GM12872 (cell line): Measurements from ENCODE around the gene SLC4A9.

Source experiments
- TF ChIP-seq, protein P1 (sequence below): IDR thresholded peaks from 3 replicates; pipeline ENCODE4 v1.5.1; 2011; ENCODE audit warnings: low read depth, mild to moderate bottlenecking, low read length, moderate library complexity; ENCODE audit not compliant: insufficient read depth

The SLC4A9 gene

DNA sequence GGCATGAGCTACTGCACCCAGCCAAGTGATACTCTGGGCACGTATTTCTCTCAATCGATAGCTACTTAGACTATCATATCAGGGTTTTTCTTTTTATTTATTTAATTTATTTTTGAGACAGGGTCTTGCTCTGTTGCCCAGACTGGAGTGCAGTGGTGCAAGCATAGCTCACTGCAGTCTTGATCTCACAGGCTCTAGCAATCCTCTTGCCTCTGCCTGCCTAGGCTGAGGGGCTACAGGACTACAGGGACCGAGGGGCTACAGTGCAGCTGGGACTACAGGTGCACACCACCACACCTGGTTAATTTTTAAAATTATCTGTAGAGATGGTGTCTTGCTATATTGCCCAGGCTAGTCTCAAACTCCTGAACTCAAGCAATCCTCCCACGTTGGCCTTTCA lies 21.4 kb downstream of the SLC4A9 start:
- TF ChIP-seq, protein P1, sequence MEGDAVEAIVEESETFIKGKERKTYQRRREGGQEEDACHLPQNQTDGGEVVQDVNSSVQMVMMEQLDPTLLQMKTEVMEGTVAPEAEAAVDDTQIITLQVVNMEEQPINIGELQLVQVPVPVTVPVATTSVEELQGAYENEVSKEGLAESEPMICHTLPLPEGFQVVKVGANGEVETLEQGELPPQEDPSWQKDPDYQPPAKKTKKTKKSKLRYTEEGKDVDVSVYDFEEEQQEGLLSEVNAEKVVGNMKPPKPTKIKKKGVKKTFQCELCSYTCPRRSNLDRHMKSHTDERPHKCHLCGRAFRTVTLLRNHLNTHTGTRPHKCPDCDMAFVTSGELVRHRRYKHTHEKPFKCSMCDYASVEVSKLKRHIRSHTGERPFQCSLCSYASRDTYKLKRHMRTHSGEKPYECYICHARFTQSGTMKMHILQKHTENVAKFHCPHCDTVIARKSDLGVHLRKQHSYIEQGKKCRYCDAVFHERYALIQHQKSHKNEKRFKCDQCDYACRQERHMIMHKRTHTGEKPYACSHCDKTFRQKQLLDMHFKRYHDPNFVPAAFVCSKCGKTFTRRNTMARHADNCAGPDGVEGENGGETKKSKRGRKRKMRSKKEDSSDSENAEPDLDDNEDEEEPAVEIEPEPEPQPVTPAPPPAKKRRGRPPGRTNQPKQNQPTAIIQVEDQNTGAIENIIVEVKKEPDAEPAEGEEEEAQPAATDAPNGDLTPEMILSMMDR = no peak

DNA sequence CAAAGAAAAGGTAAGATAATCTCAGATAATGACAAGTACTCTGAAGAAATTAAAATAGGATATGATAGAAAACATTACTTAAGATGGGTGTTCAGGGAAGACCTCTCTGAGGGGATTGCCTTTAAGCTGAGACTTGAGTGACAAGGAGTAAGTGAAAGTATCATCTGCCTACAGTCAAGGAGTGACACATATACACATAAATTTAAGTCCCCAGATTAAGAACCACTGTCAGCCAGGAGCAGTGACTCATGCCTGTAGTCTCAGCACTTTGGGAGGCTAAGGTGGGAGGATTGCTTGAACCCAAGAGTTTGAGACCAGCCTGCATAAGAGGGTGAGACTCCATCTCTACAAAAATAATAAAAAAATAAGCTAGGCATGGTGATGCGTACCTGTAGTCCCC lies 22.0 kb downstream of the SLC4A9 start:
- TF ChIP-seq, protein P1 = no peak

DNA sequence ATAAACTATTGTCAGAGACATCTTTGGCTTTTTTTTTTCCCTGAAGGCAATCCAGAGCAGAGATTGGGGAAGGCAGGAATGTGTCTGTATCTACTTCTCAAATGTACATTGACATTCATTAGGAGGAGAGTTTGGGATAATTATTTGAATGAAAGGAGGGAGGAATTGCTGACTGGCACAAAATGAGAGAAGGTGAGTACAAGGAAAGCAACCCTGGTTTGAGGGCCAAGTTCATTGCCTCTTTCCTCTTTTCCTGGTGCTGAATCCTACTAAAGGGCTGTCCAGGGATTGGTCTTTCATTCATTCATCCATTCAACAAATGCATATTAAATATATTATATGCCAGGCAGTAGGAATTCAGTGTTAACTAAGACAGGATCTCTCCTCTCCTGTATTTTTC lies 22.9 kb downstream of the SLC4A9 start:
- TF ChIP-seq, protein P1 = no peak

DNA sequence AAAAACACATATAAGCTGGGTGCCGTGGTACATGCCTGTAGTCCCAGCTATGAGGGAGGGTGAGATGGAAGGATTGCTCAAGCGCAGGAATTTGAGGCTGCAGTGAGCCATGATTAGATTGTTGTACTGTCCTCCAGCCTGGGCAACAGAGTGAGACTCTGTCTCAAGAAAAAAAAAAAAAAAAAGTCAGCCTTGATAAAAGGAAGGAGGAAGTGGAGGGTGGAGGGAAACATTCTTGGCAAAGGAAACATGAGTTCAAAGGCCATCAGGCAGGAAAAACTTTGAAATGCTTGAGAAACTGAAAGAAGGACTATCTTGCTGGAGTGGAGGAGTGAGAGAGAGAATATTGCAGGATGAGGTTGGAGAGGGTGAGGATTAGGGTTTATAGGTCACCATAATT lies 23.3 kb downstream of the SLC4A9 start:
- TF ChIP-seq, protein P1 = no peak

DNA sequence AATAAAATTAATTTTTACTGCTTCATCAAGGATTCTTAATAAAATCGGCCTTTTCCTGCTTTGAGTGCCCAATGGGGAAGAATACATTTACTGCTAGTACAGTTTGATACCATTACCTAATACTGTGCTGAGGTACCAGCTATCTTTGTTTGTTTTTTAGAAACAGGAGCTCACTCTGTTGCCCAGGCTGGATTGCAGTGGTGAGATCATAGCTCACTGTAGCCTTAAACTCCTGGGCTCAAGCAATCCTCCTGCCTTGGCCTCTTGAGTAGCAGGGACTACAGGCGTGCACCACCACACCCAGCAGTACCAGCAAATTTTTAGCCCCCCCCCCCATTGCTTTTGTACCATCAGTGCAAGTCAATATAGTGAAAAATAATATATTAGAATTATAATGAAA lies 28.1 kb downstream of the SLC4A9 start:
- TF ChIP-seq, protein P1 = no peak

DNA sequence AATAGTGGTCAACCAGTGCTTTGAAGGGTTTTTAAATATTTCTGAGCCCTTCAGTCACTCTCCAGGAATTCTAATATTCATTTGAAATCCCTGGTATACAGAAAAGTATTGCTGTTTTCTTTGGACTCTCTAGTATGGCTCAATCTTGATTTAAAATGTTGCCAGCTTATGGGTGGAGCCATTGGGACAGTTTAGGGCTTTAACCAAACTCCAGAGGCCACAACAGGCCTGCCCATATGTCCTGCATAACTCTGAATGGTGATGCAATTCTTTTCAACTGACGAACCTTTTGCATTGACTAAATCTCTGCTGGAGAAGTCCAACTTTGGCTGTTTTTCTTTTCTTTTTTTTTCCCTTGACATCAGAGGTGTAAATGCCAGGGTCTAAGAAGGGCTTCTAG lies 31.3 kb downstream of the SLC4A9 start:
- TF ChIP-seq, protein P1 = no peak

DNA sequence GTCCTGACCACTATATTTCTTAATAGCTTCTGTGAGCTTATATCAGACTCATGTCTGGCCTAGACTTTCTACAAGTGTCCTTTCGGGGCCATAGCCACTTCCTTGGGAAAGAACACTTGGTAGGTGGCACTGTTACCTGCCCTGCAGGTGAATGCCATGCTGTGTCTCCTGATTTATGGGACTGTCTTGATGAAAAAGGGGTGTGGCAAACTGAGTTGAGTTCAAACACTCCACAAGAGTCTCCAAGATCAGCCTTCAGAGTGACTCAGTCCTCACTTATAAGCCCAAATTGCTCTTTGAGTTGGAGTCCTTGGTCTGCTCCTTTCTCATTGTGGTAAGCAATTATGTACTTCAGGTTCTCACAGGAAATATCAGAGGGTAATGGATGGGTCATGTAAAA lies 31.7 kb downstream of the SLC4A9 start:
- TF ChIP-seq, protein P1 = no peak

DNA sequence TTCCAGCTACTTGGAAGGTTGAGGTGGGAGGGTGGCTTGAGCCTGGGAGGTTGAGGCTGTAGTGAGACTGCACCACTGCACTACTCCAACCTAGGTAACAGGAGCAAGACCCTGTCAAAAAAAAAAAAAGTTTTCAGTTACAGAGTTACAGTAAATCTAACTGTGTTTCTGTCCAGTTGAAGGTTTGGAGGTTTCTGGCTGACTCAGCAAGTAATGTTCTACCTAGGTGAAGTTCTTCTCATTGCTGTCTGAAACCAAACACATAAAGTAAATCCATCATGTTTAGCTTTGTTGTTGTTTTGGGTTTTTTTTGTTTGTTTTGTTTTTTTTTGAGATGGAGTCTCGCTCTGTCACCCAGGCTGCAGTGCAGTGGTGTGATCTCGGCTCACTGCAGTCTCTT lies 33.7 kb downstream of the SLC4A9 start:
- TF ChIP-seq, protein P1 = no peak
